ENCODE data around the gene PRR23C. TPM values are rescaled to one million over a fixed set of nuclear protein-coding genes. Genes with fewer than 3 reads are reported as not detected.

PRR23C gene
- total and polyA plus RNA-seq, 4 donors: not detected

- H3K4me1 ChIP-seq (ENCODE audit: control insufficient read depth in 4 of 4, insufficient read depth in 4 of 4, low read length in 3 of 4): no peaks in the 10 kb centered on the region
- no peak overlapping the region for H3K9ac ChIP-seq (ENCODE audit: low read depth in 1 of 2, low read length in 2 of 2)
- H3K4me3 ChIP-seq (ENCODE audit: low read depth in 1 of 3, low read length in 3 of 3): no peak overlapping the region
- DNase-seq (ENCODE audit: low spot score): no peak
- H3K9me3 ChIP-seq (ENCODE audit: control insufficient read depth in 4 of 4, low read length in 3 of 4): peaks cover 0 to 12% (median 0%) of the 10 kb centered on the region in 4 donors
- TF ChIP-seq FOXA1 (IDR thresholded peaks at IDR 0.05) (no peak), HNF4G (IDR thresholded peaks at IDR 0.05) (no peak), GABPA (IDR thresholded peaks at IDR 0.05 in 1 of 2, conservative IDR thresholded peaks at IDR 0.05 in 1 of 2) (no peak), FOXA2 (IDR thresholded peaks at IDR 0.05) (no peak), NR2F2 (IDR thresholded peaks at IDR 0.05) (no peak), TAF1 (conservative IDR thresholded peaks at IDR 0.05) (no peak), RAD21 (IDR thresholded peaks at IDR 0.05) (no peak), EGR1 (IDR thresholded peaks at IDR 0.05; ENCODE audit: low read depth in 2 of 2) (no peak), SP1 (IDR thresholded peaks at IDR 0.05) (no peak), ATF3 (IDR thresholded peaks at IDR 0.05) (no peak), HNF4A (conservative IDR thresholded peaks at IDR 0.05) (no peak), JUND (IDR thresholded peaks at IDR 0.05) (no peak), ZBTB33 (IDR thresholded peaks at IDR 0.05) (no peak), REST (IDR thresholded peaks at IDR 0.05) (no peak), YY1 (IDR thresholded peaks at IDR 0.05) (no peak), CTCF (IDR thresholded peaks at IDR 0.05; ENCODE audit: low read depth, low read length, missing input control) (no peak), RXRA (IDR thresholded peaks at IDR 0.05) (no peak)
- H3K27ac ChIP-seq (ENCODE audit: low read depth in 1 of 2, low read length in 2 of 2): no peak overlapping the region
- no peaks in the 10 kb centered on the region for H3K36me3 ChIP-seq (ENCODE audit: control insufficient read depth in 4 of 4, insufficient read depth in 3 of 4, low read depth in 1 of 4, low read length in 3 of 4)
- WGBS: 67% methylated on average over 50 of the region's 50 CpGs
- peaks cover 0 to 6% (median under 1%) of the 10 kb centered on the region in 4 donors for H3K27me3 ChIP-seq (ENCODE audit: control insufficient read depth in 4 of 4, insufficient read depth in 4 of 4, low read length in 3 of 4)
These were observed 932 bp downstream of the PRR23C start for GRCh38 chr3:139043554-139044365.

Data from liver (tissue), 9 donors.